ENCODE measurements around the gene PRMT7.
A peak's percentile ranks its signal among the peaks of the same experiment; 100 is the strongest.

The PRMT7 gene

DNA sequence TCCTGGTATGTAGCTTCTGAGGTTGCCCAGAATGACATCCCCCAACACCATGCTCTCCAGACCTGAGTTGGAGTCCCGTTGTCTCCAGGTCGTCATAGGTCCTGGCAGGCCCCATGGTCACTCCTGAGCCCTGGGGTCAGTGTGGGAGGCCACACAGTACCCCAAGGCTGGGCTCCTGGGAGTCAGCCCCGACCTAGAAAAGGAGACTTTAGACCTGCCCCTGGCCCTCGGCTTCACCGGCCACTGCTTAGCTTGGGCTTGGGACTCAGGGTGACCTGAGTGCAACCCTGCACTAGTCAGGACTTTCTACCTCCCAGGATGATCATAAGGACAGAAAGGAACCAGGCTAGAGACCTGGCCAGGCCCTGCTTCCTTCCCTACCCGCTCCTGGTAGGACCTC lies 65.8 kb downstream of the PRMT7 start:
- WGBS (ENCODE audit: extremely low coverage, insufficient coverage, insufficient read length), result no CpG with 5 or more reads among the region's 6 CpGs
- Histone ChIP-seq H3K18ac (ENCODE audit: low read length) (no peak overlapping the region), H4K91ac (ENCODE audit: low read depth, low read length) (no peak overlapping the region), H3K4me1 (ENCODE audit: control insufficient read depth in 1 of 2, insufficient read depth in 2 of 2, low read length in 2 of 2) (peaks cover 29 to 30% of the 10 kb centered on the region in 2 experiments), H3K27me3 (ENCODE audit: insufficient read depth, low read length) (no peaks in the 10 kb centered on the region), H3K4me2 (ENCODE audit: low read length) (no peak overlapping the region), H2BK5ac (ENCODE audit: low read depth, low read length, poor library complexity) (no peak overlapping the region), H3K23ac (ENCODE audit: low read length) (no peak overlapping the region), H3K79me2 (ENCODE audit: control insufficient read depth, insufficient read depth, low read length, poor library complexity) (no peaks in the 10 kb centered on the region), H3K79me1 (ENCODE audit: low read length) (no peaks in the 10 kb centered on the region), H2AK5ac (ENCODE audit: low read length) (no peak overlapping the region), H3K4me3 (ENCODE audit: low read depth, low read length) (no peak overlapping the region), H2BK120ac (ENCODE audit: insufficient read depth, low read length, poor library complexity) (no peak overlapping the region), H3K14ac (ENCODE audit: low read length) (no peak overlapping the region), H2BK12ac (ENCODE audit: low read length) (no peak overlapping the region), H3K9me3 (ENCODE audit: insufficient read depth, low read depth, low read length) (peaks cover 2% of the 10 kb centered on the region), H3K27ac (ENCODE audit: low read depth, low read length) (no peak overlapping the region), H3K36me3 (ENCODE audit: control insufficient read depth in 1 of 2, insufficient read depth in 2 of 2, low read length in 2 of 2) (no peaks in the 10 kb centered on the region), H3K4ac (ENCODE audit: low read depth, low read length) (no peak overlapping the region), H4K8ac (ENCODE audit: low read depth, low read length) (no peak overlapping the region), H4K12ac (ENCODE audit: low read depth, low read length) (no peak overlapping the region), H2AFZ (ENCODE audit: insufficient read depth, low read length, poor library complexity) (no peak overlapping the region), H3K9ac (ENCODE audit: low read length) (no peak overlapping the region)
- DNase-seq, result no peak

DNA sequence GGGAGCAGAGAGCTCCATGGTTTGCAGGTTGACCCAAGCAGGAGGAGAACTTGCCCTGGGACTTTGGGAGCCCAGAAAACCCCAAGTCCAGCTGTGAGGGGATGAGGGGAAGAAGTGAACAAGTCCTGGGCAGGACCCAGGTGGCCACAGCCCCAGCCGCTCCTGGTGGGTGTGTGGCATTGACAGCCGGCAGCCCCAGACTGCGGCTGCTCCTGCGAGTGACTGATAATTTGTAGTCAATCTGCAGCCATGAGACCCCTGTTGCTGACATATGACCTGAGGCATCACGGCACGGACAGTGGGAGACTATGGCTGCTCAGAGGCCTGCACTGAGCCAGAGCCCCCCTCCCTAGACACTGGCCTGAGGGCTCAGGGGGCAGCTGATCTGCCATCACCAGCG lies 66.4 kb downstream of the PRMT7 start:
- Histone ChIP-seq H3K4me3 (ENCODE audit: low read depth, low read length) (no peak overlapping the region), H3K36me3 (ENCODE audit: control insufficient read depth in 1 of 2, insufficient read depth in 2 of 2, low read length in 2 of 2) (no peaks in the 10 kb centered on the region)

DNA sequence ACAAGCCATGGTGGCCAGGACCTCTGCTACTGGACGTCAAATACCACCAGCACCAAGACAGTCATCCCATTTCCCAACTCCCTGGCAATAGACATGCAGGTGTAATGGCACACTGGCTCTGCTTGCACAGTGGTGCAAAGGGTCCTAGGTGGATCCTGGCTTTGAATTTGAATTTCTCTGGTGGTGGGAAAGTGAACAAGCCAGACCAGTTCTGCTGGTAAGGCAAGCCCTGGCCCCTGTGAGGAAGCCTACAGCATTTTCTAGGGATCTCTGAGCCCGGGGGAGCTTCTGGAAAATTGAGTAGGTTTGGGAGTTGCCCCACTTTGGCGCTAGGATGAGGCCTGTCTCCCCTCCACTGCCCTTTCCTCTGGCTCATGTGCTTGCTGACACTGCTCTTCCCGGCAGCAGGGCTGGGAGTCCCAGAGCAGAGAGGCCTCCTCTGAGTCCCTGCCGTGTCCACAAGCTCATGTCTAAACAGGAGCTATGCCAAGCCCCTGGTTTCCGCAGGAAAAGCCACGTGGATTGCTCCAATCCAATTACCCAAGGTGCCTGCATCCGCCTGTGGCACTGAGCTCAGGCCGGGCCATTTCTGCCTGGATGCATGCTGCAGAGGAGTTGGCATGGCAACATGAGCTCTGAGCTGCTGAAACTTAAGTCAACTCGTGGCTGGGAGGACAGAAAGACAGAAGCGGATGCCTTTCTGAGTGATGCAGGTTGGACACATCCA lies 67.0 kb downstream of the PRMT7 start:
- H4K91ac ChIP-seq (ENCODE audit: low read depth, low read length), result no peak overlapping the region
- H2BK120ac ChIP-seq (ENCODE audit: insufficient read depth, low read length, poor library complexity), result no peak overlapping the region
- no peak overlapping the region for H3K18ac ChIP-seq (ENCODE audit: low read length)
- no peak overlapping the region for H2AK5ac ChIP-seq (ENCODE audit: low read length)
- H3K9me3 ChIP-seq (ENCODE audit: insufficient read depth, low read depth, low read length), result peaks cover 2% of the 10 kb centered on the region
- H3K79me2 ChIP-seq (ENCODE audit: control insufficient read depth, insufficient read depth, low read length, poor library complexity), result no peaks in the 10 kb centered on the region
- H3K4me1 ChIP-seq (ENCODE audit: control insufficient read depth in 1 of 2, insufficient read depth in 2 of 2, low read length in 2 of 2), result peaks cover 29 to 30% of the 10 kb centered on the region in 2 experiments
- H3K79me1 ChIP-seq (ENCODE audit: low read length), result no peaks in the 10 kb centered on the region
- no peak overlapping the region for H2AFZ ChIP-seq (ENCODE audit: insufficient read depth, low read length, poor library complexity)
- no peak overlapping the region for H4K8ac ChIP-seq (ENCODE audit: low read depth, low read length)
- no peak overlapping the region for H4K12ac ChIP-seq (ENCODE audit: low read depth, low read length)
- no CpG with 5 or more reads among the region's 11 CpGs for WGBS (ENCODE audit: extremely low coverage, insufficient coverage, insufficient read length)
- no peak overlapping the region for H3K4ac ChIP-seq (ENCODE audit: low read depth, low read length)
- no peak overlapping the region for H3K9ac ChIP-seq (ENCODE audit: low read length)
- H2BK12ac ChIP-seq (ENCODE audit: low read length), result no peak overlapping the region
- no peak overlapping the region for H2BK5ac ChIP-seq (ENCODE audit: low read depth, low read length, poor library complexity)
- H3K4me2 ChIP-seq (ENCODE audit: low read length), result peak overlapping the region; percentile 23
- H3K23ac ChIP-seq (ENCODE audit: low read length), result no peak overlapping the region
- DNase-seq, result peak in 1 of 2 donors; percentile 22
- no peak overlapping the region for H3K4me3 ChIP-seq (ENCODE audit: low read depth, low read length)
- no peak overlapping the region for H3K27ac ChIP-seq (ENCODE audit: low read depth, low read length)
- no peak overlapping the region for H3K14ac ChIP-seq (ENCODE audit: low read length)
- H3K27me3 ChIP-seq (ENCODE audit: insufficient read depth, low read length), result no peaks in the 10 kb centered on the region
- H3K36me3 ChIP-seq (ENCODE audit: control insufficient read depth in 1 of 2, insufficient read depth in 2 of 2, low read length in 2 of 2), result no peaks in the 10 kb centered on the region

More for the DNA sequence above, 66.4 kb downstream of the PRMT7 start:
- DNase-seq, result no peak
- Histone ChIP-seq H3K9me3 (ENCODE audit: insufficient read depth, low read depth, low read length) (peaks cover 2% of the 10 kb centered on the region), H2BK5ac (ENCODE audit: low read depth, low read length, poor library complexity) (no peak overlapping the region), H3K79me1 (ENCODE audit: low read length) (no peaks in the 10 kb centered on the region), H3K4me2 (ENCODE audit: low read length) (no peak overlapping the region), H2BK12ac (ENCODE audit: low read length) (no peak overlapping the region), H2AK5ac (ENCODE audit: low read length) (no peak overlapping the region), H3K9ac (ENCODE audit: low read length) (no peak overlapping the region), H4K8ac (ENCODE audit: low read depth, low read length) (no peak overlapping the region), H3K23ac (ENCODE audit: low read length) (no peak overlapping the region), H4K12ac (ENCODE audit: low read depth, low read length) (no peak overlapping the region), H2BK120ac (ENCODE audit: insufficient read depth, low read length, poor library complexity) (no peak overlapping the region), H2AFZ (ENCODE audit: insufficient read depth, low read length, poor library complexity) (no peak overlapping the region), H3K4ac (ENCODE audit: low read depth, low read length) (no peak overlapping the region), H3K27me3 (ENCODE audit: insufficient read depth, low read length) (no peaks in the 10 kb centered on the region), H3K14ac (ENCODE audit: low read length) (no peak overlapping the region), H3K27ac (ENCODE audit: low read depth, low read length) (no peak overlapping the region), H3K18ac (ENCODE audit: low read length) (no peak overlapping the region), H4K91ac (ENCODE audit: low read depth, low read length) (no peak overlapping the region), H3K79me2 (ENCODE audit: control insufficient read depth, insufficient read depth, low read length, poor library complexity) (no peaks in the 10 kb centered on the region), H3K4me1 (ENCODE audit: control insufficient read depth in 1 of 2, insufficient read depth in 2 of 2, low read length in 2 of 2) (peaks cover 29 to 30% of the 10 kb centered on the region in 2 experiments)
- no CpG with 5 or more reads among the region's 7 CpGs for WGBS (ENCODE audit: extremely low coverage, insufficient coverage, insufficient read length)

DNA sequence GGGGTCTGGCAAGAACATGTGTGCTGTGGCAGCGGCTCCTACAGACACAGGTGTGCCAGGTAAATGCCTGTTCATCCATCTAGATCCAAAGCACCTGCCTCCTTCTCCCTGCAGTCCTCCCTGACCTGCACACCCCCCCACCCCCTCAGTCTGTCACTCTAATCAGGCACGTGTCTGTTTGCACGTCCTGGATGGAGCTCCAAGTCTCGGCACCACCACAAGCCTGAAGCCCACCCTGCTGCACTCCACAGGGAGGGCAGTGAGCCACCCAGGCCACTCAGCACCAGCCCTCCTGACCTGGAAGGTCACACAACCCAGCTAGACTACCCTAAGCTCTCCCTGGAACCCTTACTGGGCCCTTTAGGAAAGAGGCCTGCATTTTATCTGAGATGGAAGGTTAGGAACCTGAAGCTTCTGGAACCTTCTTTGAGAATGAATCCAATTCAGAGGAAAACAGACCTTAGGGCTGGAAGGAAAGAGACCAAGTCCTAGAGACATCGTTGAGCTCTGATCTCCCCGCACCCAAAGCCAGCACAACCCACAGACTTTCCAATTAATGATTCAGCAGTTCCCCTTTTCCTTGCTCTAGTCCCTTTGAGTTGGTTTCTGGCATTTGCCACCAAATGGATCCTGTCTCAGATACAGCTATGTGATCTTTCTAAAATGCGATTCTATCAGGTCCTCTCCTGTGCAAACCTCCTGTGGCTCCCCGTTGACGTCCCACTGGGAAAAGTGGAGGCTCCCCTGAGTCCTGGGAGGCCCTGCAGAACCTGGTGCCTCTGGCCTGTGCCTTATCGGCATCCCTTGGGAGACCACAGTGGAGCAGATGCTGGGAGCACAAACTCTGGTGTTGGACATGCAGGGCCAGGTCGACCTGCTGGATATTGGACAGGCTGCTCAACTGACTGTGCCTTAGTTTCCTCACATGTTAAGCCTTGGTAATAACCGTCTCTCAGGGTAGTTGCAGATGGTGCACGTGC lies 67.9 kb downstream of the PRMT7 start:
- Histone ChIP-seq H2BK5ac (ENCODE audit: low read depth, low read length, poor library complexity) (no peak overlapping the region), H2AK5ac (ENCODE audit: low read length) (no peak overlapping the region), H4K91ac (ENCODE audit: low read depth, low read length) (no peak overlapping the region), H2BK12ac (ENCODE audit: low read length) (no peak overlapping the region), H3K79me2 (ENCODE audit: control insufficient read depth, insufficient read depth, low read length, poor library complexity) (no peaks in the 10 kb centered on the region), H3K14ac (ENCODE audit: low read length) (no peak overlapping the region), H3K36me3 (ENCODE audit: control insufficient read depth in 1 of 2, insufficient read depth in 2 of 2, low read length in 2 of 2) (no peaks in the 10 kb centered on the region), H4K12ac (ENCODE audit: low read depth, low read length) (no peak overlapping the region), H3K4me2 (ENCODE audit: low read length) (no peak overlapping the region), H2BK120ac (ENCODE audit: insufficient read depth, low read length, poor library complexity) (no peak overlapping the region), H3K27ac (ENCODE audit: low read depth, low read length) (no peak overlapping the region), H3K4me1 (ENCODE audit: control insufficient read depth in 1 of 2, insufficient read depth in 2 of 2, low read length in 2 of 2) (peaks cover 29 to 30% of the 10 kb centered on the region in 2 experiments), H2AFZ (ENCODE audit: insufficient read depth, low read length, poor library complexity) (no peak overlapping the region), H3K23ac (ENCODE audit: low read length) (no peak overlapping the region), H3K18ac (ENCODE audit: low read length) (no peak overlapping the region), H4K8ac (ENCODE audit: low read depth, low read length) (no peak overlapping the region), H3K4ac (ENCODE audit: low read depth, low read length) (no peak overlapping the region), H3K9me3 (ENCODE audit: insufficient read depth, low read depth, low read length) (peaks cover 2% of the 10 kb centered on the region), H3K9ac (ENCODE audit: low read length) (no peak overlapping the region), H3K79me1 (ENCODE audit: low read length) (no peaks in the 10 kb centered on the region), H3K27me3 (ENCODE audit: insufficient read depth, low read length) (no peaks in the 10 kb centered on the region), H3K4me3 (ENCODE audit: low read depth, low read length) (no peak overlapping the region)
- no peak for DNase-seq
- WGBS (ENCODE audit: extremely low coverage, insufficient coverage, insufficient read length), result no CpG with 5 or more reads among the region's 13 CpGs
